ENCODE results near the gene BOK. TPM values are rescaled to one million over a fixed set of nuclear protein-coding genes. Genes with fewer than 3 reads are reported as not detected.

Gene BOK
- total RNA-seq (under 1 TPM in 3 of 5 donors, not detected in 2; 0.20 to 0.89 (median 0.35) TPM), total RNA-seq (0 to 0.38 (median 0.10) reads per million in 29 experiments)
- 0.53 TPM for total RNA-seq (2013)

- H3K36me3 ChIP-seq (ENCODE audit: control insufficient read depth in 2 of 2, extremely low read depth in 1 of 2, insufficient read depth in 1 of 2, low read length in 1 of 2) = no peaks in the 10 kb centered on the region
- peak within 1 kb of the TSS in 1 of 2 donors; percentile 9 for H3K27ac Mint-ChIP-seq
- H3K4me1 ChIP-seq (ENCODE audit: control insufficient read depth in 1 of 2, extremely low read depth in 1 of 2, insufficient read depth in 2 of 2, low read length in 2 of 2) = peaks cover 0 to 14% of the 10 kb centered on the region in 2 experiments
- POLR2A ChIA-PET = no interaction called here
- peaks cover 6 to 16% (median 12%) of the 10 kb centered on the region in 3 donors for H3K4me1 Mint-ChIP-seq
- peak; percentile 34 to 53 (median 40) for ATAC-seq (replicated peaks in 1 of 4)
- H3K4me3 ChIP-seq (ENCODE audit: control insufficient read depth in 1 of 2, extremely low read depth in 1 of 2, low read length in 1 of 2) = peak within 1 kb of the TSS in 1 of 2 donors; percentile 81
- peak within 1 kb of the TSS; percentile 68 to 80 (median 71) for H3K4me3 Mint-ChIP-seq
- peaks cover 6% of the 10 kb centered on the region for H3K36me3 Mint-ChIP-seq
- 4% methylated on average over 98 of the region's 98 CpGs for WGBS (ENCODE audit: insufficient coverage)
- H3K27me3 ChIP-seq (replicated peaks in 1 of 2; ENCODE audit: control insufficient read depth in 2 of 2, extremely low read depth in 1 of 2, insufficient read depth in 2 of 2, low read length in 1 of 2) = peaks cover 0 to 52% of the 10 kb centered on the region in 2 experiments
- peaks cover 23 to 45% of the 10 kb centered on the region in 2 donors for H3K27me3 Mint-ChIP-seq
- no peaks in the 10 kb centered on the region for H3K9me3 ChIP-seq
- H3K9me3 Mint-ChIP-seq = peaks cover 0 to 15% (median 8%) of the 10 kb centered on the region in 3 donors
- no peak for DNase-seq
- CTCF ChIA-PET = no interaction called here
- H3K27ac ChIP-seq (ENCODE audit: low read length) = no peak within 1 kb of the TSS
These were observed at the start of gene BOK for GRCh38 chr2:241558532-241559322. Gene BOK, plus strand, starts transcription at chr2:241558745. Its CDS starts 739 bp downstream, at chr2:241559484.

DNA sequence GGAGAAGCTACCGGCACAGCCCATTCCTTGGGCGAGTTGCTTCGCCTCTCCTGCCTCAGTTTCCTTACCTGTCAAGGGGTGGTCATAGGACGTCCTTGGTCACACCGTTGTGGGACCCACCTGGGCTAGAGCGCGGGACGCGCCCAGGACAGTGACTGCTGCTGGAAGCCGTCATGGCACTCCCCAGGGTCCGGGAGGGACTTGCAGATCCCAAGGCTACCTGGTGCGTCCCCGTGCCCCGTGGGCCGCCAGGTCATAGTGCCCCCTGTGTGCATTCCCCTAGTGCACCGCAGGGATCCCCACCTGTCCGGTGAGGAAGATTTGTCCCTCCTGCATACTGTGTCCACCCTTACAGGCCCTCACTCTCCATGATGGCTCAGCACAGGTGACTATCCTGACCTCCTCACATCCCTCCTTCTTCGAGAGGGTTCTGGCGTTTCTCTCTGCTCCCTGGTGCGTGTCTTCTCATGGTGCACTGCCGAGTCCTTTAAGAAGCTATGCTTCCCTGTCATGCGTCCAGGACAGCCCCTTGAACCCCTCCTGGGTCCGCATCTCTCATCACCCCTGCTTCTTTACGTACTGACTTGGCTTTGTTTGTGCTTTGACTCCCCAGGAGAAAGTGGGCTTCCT is 49.3 kb upstream of the BOK start:
- ChIA-PET POLR2A (no interaction called here), CTCF (interaction anchor here in 1 of 2 donors (1.1 kb wide), 1 partner anchor 99 kb away, joined by 4 read pairs; no protein-coding TSS in a partner anchor)
- peaks cover 0 to 3% of the 10 kb centered on the region in 2 experiments for H3K27me3 ChIP-seq (replicated peaks in 1 of 2; ENCODE audit: control insufficient read depth in 2 of 2, extremely low read depth in 1 of 2, insufficient read depth in 2 of 2, low read length in 1 of 2)
- Mint-ChIP-seq H3K27me3 (peaks cover 0 to 2% of the 10 kb centered on the region in 2 donors), H3K36me3 (no peaks in the 10 kb centered on the region), H3K4me3 (peak overlapping the region; percentile 74 to 80 (median 76)), H3K4me1 (peaks cover 17 to 30% (median 29%) of the 10 kb centered on the region in 3 donors), H3K9me3 (no peaks in the 10 kb centered on the region), H3K27ac (peak overlapping the region; percentile 70 to 80)
- peak overlapping the region; percentile 51 for H3K27ac ChIP-seq (ENCODE audit: low read length)
- ATAC-seq (replicated peaks in 1 of 4) (no peak), DNase-seq (peak in 6 of 35 experiments; percentile 6 to 26 (median 8))
- H3K4me3 ChIP-seq (ENCODE audit: control insufficient read depth in 1 of 2, extremely low read depth in 1 of 2, low read length in 1 of 2) = peak overlapping the region; percentile 56 to 58
- no peaks in the 10 kb centered on the region for H3K36me3 ChIP-seq (ENCODE audit: control insufficient read depth in 2 of 2, extremely low read depth in 1 of 2, insufficient read depth in 1 of 2, low read length in 1 of 2)
- H3K9me3 ChIP-seq = no peaks in the 10 kb centered on the region
- WGBS (ENCODE audit: insufficient coverage) = 50% methylated on average over 22 of the region's 24 CpGs
- H3K4me1 ChIP-seq (ENCODE audit: control insufficient read depth in 1 of 2, extremely low read depth in 1 of 2, insufficient read depth in 2 of 2, low read length in 2 of 2) = peaks cover 4 to 37% of the 10 kb centered on the region in 2 experiments

DNA sequence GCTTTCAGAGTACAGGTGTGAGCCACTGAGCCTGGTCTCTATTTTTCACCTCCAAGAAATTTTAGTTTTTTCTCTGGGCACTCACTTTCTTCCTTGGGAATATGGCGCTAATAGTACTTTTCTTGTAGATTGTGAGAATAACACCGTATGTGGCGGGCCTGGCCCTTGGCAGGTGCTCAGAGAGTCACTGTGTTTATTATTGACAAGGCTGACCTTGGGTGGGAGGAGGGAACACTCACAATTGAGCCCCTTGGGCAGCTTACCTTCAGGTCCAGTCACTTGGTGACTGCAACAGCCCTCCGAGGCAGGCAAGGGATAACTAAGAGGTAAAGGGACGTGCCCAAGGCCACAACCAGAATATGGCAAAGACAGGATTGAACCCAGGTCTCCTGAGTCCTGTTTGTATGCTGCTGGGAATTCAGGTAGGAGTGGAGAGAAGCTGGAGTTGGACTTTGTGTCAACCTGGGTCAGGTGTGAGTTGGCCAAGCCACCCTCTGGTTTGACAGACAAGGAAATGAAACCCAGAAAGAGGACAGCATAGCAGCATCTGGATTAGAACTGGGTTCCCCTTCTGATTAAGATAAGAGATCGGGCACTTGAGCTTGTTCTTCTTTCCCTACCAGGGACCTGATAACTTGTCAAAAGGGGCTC is 47.3 kb upstream of the BOK start:
- H3K36me3 Mint-ChIP-seq = no peaks in the 10 kb centered on the region
- 100% methylated on average over 5 of the region's 6 CpGs for WGBS (ENCODE audit: insufficient coverage)
- POLR2A ChIA-PET = no interaction called here

DNA sequence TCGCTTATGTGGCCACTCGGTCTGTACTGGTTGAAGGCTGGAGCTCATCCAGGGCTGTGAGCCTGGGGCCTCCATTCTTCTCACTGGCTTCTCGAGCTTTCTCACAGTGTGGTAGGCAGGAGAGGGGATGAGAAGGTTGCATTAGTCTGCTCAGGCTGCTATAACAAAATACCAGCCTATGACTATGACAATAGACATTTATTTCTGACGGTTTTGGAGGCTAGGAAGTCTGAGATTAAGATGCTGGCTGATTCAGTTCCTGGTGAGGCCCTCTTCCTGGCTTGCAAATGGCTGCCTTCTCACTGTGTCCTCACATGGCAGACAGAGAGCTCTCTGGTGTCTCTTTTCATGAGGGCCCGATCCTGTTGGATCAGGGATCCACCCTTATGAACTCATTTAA is 44.0 kb upstream of the BOK start:
- no peak for ATAC-seq (replicated peaks in 1 of 4)
- Mint-ChIP-seq H3K4me1 (peaks cover 1 to 19% (median 12%) of the 10 kb centered on the region in 3 donors), H3K27me3 (peaks cover 0 to 4% of the 10 kb centered on the region in 2 donors), H3K9me3 (peaks cover 0 to 7% (median 0%) of the 10 kb centered on the region in 3 donors), H3K4me3 (no peak overlapping the region), H3K27ac (no peak overlapping the region), H3K36me3 (no peaks in the 10 kb centered on the region)
- no peak for DNase-seq
- Histone ChIP-seq H3K27me3 (replicated peaks in 1 of 2; ENCODE audit: control insufficient read depth in 2 of 2, extremely low read depth in 1 of 2, insufficient read depth in 2 of 2, low read length in 1 of 2) (peaks cover 0 to 7% of the 10 kb centered on the region in 2 experiments), H3K36me3 (ENCODE audit: control insufficient read depth in 2 of 2, extremely low read depth in 1 of 2, insufficient read depth in 1 of 2, low read length in 1 of 2) (no peaks in the 10 kb centered on the region), H3K4me1 (ENCODE audit: control insufficient read depth in 1 of 2, extremely low read depth in 1 of 2, insufficient read depth in 2 of 2, low read length in 2 of 2) (peaks cover 0 to 4% of the 10 kb centered on the region in 2 experiments), H3K9me3 (no peaks in the 10 kb centered on the region), H3K27ac (ENCODE audit: low read length) (no peak overlapping the region), H3K4me3 (ENCODE audit: control insufficient read depth in 1 of 2, extremely low read depth in 1 of 2, low read length in 1 of 2) (no peak overlapping the region)
- WGBS (ENCODE audit: insufficient coverage) = 73% methylated on average over 2 of the region's 5 CpGs
- POLR2A ChIA-PET = interaction anchor here in 1 of 2 donors (0.6 kb wide), 1 partner anchor 8 kb away, joined by 3 read pairs; no protein-coding TSS in a partner anchor
- CTCF ChIA-PET = interaction anchor here in 1 of 2 donors (0.6 kb wide), 1 partner anchor 29 kb away, joined by 3 read pairs; no protein-coding TSS in a partner anchor

More for the DNA sequence above, 47.3 kb upstream of the BOK start:
- Histone ChIP-seq H3K27me3 (replicated peaks in 1 of 2; ENCODE audit: control insufficient read depth in 2 of 2, extremely low read depth in 1 of 2, insufficient read depth in 2 of 2, low read length in 1 of 2) (peaks cover 0 to 3% of the 10 kb centered on the region in 2 experiments), H3K4me1 (ENCODE audit: control insufficient read depth in 1 of 2, extremely low read depth in 1 of 2, insufficient read depth in 2 of 2, low read length in 2 of 2) (peaks cover 4 to 29% of the 10 kb centered on the region in 2 experiments), H3K9me3 (no peaks in the 10 kb centered on the region), H3K36me3 (ENCODE audit: control insufficient read depth in 2 of 2, extremely low read depth in 1 of 2, insufficient read depth in 1 of 2, low read length in 1 of 2) (no peaks in the 10 kb centered on the region), H3K4me3 (ENCODE audit: control insufficient read depth in 1 of 2, extremely low read depth in 1 of 2, low read length in 1 of 2) (no peak overlapping the region), H3K27ac (ENCODE audit: low read length) (no peak overlapping the region)
- DNase-seq (no peak), ATAC-seq (replicated peaks in 1 of 4) (no peak)
- CTCF ChIA-PET = no interaction called here
- Mint-ChIP-seq H3K27ac (no peak overlapping the region), H3K4me1 (peaks cover 18 to 26% (median 19%) of the 10 kb centered on the region in 3 donors), H3K4me3 (peak overlapping the region in 1 of 3 donors; percentile 53), H3K9me3 (no peaks in the 10 kb centered on the region), H3K27me3 (peaks cover 0 to 2% of the 10 kb centered on the region in 2 donors)

- no peak for ATAC-seq (replicated peaks in 1 of 4)
- Histone ChIP-seq H3K27ac (ENCODE audit: low read length) (no peak overlapping the region), H3K36me3 (ENCODE audit: control insufficient read depth in 2 of 2, extremely low read depth in 1 of 2, insufficient read depth in 1 of 2, low read length in 1 of 2) (no peaks in the 10 kb centered on the region), H3K4me3 (ENCODE audit: control insufficient read depth in 1 of 2, extremely low read depth in 1 of 2, low read length in 1 of 2) (no peak overlapping the region), H3K9me3 (no peaks in the 10 kb centered on the region), H3K27me3 (replicated peaks in 1 of 2; ENCODE audit: control insufficient read depth in 2 of 2, extremely low read depth in 1 of 2, insufficient read depth in 2 of 2, low read length in 1 of 2) (peaks cover 0 to 12% of the 10 kb centered on the region in 2 experiments), H3K4me1 (ENCODE audit: control insufficient read depth in 1 of 2, extremely low read depth in 1 of 2, insufficient read depth in 2 of 2, low read length in 2 of 2) (no peaks in the 10 kb centered on the region)
- Mint-ChIP-seq H3K27me3 (peaks cover 0 to 6% of the 10 kb centered on the region in 2 donors), H3K4me3 (peak overlapping the region in 1 of 3 donors; percentile 27), H3K27ac (peak overlapping the region; percentile 16 to 19), H3K4me1 (peaks cover 0 to 17% (median 9%) of the 10 kb centered on the region in 3 donors), H3K36me3 (no peaks in the 10 kb centered on the region), H3K9me3 (peaks cover 0 to 7% (median 0%) of the 10 kb centered on the region in 3 donors)
- ChIA-PET CTCF (interaction anchor here in 1 of 2 donors (0.6 kb wide), 1 partner anchor 29 kb away, joined by 3 read pairs; no protein-coding TSS in a partner anchor), POLR2A (interaction anchor here in 1 of 2 donors (0.6 kb wide), 1 partner anchor 8 kb away, joined by 3 read pairs; no protein-coding TSS in a partner anchor)
- WGBS (ENCODE audit: insufficient coverage) = no CpG with 5 or more reads among the region's 10 CpGs
- DNase-seq = no peak
These were observed 43.4 kb upstream of the BOK start for GRCh38 chr2:241514986-241515737.
